ENCODE results near the gene FAM174C. TPM values are rescaled to one million over a fixed set of nuclear protein-coding genes. Genes with fewer than 3 reads are reported as not detected.

Gene FAM174C
- total RNA-seq, 1 donor from 2014 or later = 22.7 TPM

GRCh38 chr19:1284979-1285736 lies 9.8 kb downstream of the FAM174C start:
- no peak overlapping the region for H3K27ac Mint-ChIP-seq (ENCODE audit: unreplicated experiment)
- no peaks in the 10 kb centered on the region for H3K36me3 Mint-ChIP-seq (ENCODE audit: low read depth, unreplicated experiment)
- TF ChIP-seq, protein P1, sequence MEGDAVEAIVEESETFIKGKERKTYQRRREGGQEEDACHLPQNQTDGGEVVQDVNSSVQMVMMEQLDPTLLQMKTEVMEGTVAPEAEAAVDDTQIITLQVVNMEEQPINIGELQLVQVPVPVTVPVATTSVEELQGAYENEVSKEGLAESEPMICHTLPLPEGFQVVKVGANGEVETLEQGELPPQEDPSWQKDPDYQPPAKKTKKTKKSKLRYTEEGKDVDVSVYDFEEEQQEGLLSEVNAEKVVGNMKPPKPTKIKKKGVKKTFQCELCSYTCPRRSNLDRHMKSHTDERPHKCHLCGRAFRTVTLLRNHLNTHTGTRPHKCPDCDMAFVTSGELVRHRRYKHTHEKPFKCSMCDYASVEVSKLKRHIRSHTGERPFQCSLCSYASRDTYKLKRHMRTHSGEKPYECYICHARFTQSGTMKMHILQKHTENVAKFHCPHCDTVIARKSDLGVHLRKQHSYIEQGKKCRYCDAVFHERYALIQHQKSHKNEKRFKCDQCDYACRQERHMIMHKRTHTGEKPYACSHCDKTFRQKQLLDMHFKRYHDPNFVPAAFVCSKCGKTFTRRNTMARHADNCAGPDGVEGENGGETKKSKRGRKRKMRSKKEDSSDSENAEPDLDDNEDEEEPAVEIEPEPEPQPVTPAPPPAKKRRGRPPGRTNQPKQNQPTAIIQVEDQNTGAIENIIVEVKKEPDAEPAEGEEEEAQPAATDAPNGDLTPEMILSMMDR (IDR thresholded peaks at IDR 0.05; ENCODE audit: unreplicated experiment) = no peak
- H3K9me3 Mint-ChIP-seq (ENCODE audit: unreplicated experiment) = no peaks in the 10 kb centered on the region
- H3K27me3 Mint-ChIP-seq (ENCODE audit: unreplicated experiment) = peaks cover 13% of the 10 kb centered on the region
- no peak for DNase-seq (ENCODE audit: low spot score)
- peaks cover 2% of the 10 kb centered on the region for H3K4me1 Mint-ChIP-seq (ENCODE audit: unreplicated experiment)
- peak overlapping the region; percentile 80 for H3K4me3 Mint-ChIP-seq (ENCODE audit: unreplicated experiment)

DNA sequence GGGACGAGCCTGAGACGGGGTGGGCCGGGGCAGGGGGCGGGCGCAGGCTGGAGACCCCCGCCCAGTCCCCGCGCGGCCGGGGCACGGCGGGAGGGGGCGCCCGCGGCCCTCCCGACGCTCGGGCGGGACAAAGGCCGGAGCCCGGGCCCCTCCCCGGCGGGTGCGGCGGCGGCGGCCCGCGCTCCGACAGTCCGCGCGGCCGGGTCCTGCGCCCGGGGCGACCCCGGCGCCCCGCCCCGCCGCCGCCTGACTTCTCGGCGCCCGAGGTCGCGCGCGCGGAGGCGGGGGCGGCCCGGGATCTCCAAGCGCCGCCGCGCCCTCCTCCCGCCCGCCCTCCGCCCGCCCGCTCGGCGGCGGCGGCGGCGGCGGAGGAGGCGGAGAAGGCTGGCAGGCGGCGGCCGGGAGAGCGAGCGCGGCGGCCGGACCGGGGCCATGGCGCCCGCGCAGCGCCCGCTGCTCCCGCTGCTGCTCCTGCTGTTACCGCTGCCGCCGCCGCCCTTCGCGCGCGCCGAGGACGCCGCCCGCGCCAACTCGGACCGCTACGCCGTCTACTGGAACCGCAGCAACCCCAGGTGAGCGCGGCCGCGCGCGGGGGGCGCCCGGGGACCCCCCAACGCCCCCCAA lies 10.5 kb downstream of the FAM174C start, which contains the start of gene EFNA2:
Gene EFNA2 (plus strand): TSS at position 137 of the 624 bp plus-strand sequence. CDS start 296 bp downstream, at position 433.
- no peaks in the 10 kb centered on the region for H3K9me3 Mint-ChIP-seq (ENCODE audit: unreplicated experiment)
- peak within 1 kb of the TSS; percentile 87 for H3K4me3 Mint-ChIP-seq (ENCODE audit: unreplicated experiment)
- peaks cover 10% of the 10 kb centered on the region for H3K27me3 Mint-ChIP-seq (ENCODE audit: unreplicated experiment)
- no peak for DNase-seq (ENCODE audit: low spot score)
- TF ChIP-seq, protein P1 (IDR thresholded peaks at IDR 0.05; ENCODE audit: unreplicated experiment) = no peak
- no peaks in the 10 kb centered on the region for H3K4me1 Mint-ChIP-seq (ENCODE audit: unreplicated experiment)
- H3K27ac Mint-ChIP-seq (ENCODE audit: unreplicated experiment) = no peak within 1 kb of the TSS
- H3K36me3 Mint-ChIP-seq (ENCODE audit: low read depth, unreplicated experiment) = no peaks in the 10 kb centered on the region

DNA sequence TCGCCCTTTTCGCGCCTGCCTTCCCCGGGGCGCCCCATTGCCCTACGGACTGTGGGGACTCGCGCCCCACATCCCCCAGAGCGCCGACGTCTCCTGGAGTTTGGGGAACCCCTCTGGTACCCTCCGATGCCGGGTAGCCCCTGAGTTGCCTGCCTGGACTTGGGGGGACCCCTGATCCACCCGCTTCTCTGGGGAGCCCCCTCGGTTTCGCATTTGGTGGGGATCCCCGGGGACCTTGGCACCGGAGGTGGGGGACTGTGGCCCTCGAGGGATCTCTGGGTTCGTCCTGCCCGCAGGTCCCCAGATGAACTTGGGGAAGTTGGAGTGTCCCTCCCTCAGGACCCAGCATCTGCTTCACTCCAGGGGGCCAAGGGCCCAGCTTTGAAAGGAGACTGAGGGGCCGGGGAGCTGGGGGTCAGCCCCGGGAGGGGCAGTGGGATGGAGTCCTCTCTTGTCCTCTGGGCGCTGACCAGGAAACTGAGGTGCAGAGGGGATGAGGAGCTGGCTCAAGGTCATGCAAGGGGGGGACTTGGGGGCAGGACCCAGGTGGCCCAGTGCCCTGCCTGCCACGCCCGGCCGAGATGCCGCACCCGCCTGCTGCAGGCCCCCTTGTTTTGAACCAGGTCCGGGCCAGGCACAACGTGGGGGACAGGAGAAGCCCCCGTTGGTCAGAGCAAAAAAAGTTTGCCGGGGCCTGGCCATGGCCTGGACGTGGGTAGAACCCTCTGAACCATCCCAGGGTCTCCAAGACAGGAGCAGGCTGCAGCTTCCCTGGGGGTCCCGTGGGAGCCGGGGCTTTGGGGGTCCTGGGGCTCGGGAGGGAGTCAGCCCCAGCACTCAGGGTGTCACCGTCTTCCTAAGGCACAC lies 11.4 kb downstream of the FAM174C start:
- TF ChIP-seq, protein P1 (IDR thresholded peaks at IDR 0.05; ENCODE audit: unreplicated experiment) = no peak
- Mint-ChIP-seq H3K27me3 (ENCODE audit: unreplicated experiment) (peaks cover 10% of the 10 kb centered on the region), H3K36me3 (ENCODE audit: low read depth, unreplicated experiment) (no peaks in the 10 kb centered on the region), H3K27ac (ENCODE audit: unreplicated experiment) (no peak overlapping the region), H3K4me1 (ENCODE audit: unreplicated experiment) (no peaks in the 10 kb centered on the region), H3K9me3 (ENCODE audit: unreplicated experiment) (no peaks in the 10 kb centered on the region), H3K4me3 (ENCODE audit: unreplicated experiment) (peak overlapping the region; percentile 87)
- no peak for DNase-seq (ENCODE audit: low spot score)

DNA sequence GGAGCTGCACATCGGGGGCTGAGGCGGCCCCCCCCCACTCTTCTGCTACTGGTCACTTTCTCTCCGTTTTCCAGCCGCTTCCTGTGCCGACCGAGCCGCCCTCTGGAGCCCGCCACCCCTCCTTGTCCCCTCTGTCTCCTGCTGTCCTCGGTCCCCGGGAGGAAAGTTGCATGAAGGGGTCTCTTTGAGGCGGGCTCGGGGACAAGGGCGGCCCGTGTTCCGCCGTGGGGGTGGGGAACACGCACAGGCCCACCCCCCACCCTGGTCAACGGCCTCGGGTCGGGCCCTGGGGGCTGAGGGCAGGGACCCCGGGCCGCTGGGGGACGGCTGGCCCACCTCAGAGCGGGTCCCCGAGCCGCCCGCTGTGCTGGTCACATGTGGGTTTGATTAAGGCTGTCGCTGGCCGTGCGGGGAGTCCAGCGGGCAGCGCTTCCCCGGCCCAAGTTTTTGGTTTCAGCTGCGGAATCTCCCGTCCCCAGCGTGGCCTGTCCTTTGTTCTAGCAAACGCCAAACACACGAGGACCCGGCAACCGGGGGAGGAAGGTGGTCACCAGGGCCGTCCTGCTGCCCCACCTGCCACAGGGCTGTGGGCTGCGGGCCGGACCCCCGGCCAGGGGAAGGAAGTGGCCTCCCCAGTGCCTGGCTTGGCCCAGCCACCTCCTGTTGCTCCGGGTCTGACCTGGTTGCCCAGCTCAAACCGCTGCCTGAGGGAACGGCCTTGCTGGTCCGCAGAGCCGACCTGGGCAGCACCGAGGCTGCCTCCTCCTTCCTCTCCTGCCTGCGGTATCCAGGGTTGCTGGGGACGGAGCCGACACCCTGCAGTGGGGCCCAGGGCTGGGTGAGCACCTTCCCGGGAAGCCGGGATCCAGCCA lies 12.3 kb downstream of the FAM174C start:
- peaks cover 14% of the 10 kb centered on the region for H3K27me3 Mint-ChIP-seq (ENCODE audit: unreplicated experiment)
- no peak for DNase-seq (ENCODE audit: low spot score)
- H3K4me3 Mint-ChIP-seq (ENCODE audit: unreplicated experiment) = no peak overlapping the region
- no peaks in the 10 kb centered on the region for H3K36me3 Mint-ChIP-seq (ENCODE audit: low read depth, unreplicated experiment)
- no peak overlapping the region for H3K27ac Mint-ChIP-seq (ENCODE audit: unreplicated experiment)
- no peaks in the 10 kb centered on the region for H3K9me3 Mint-ChIP-seq (ENCODE audit: unreplicated experiment)
- TF ChIP-seq, protein P1 (IDR thresholded peaks at IDR 0.05; ENCODE audit: unreplicated experiment) = no peak
- H3K4me1 Mint-ChIP-seq (ENCODE audit: unreplicated experiment) = no peaks in the 10 kb centered on the region
